GM12891 (cell line): ENCODE measurements around the gene RADIL.

ENCODE experiments used
- POLR2A ChIP-seq: IDR thresholded peaks from 2 replicates; pipeline ENCODE4 v1.6.1; 2011; ENCODE audit warnings: low read depth, low read length, control low read depth
- POLR2AphosphoS5 ChIP-seq: IDR thresholded peaks from 2 replicates; pipeline ENCODE4 v1.6.1; 2011; ENCODE audit warnings: low read depth, low read length, control low read depth
- POU2F2 ChIP-seq: IDR thresholded peaks from 2 replicates; pipeline ENCODE4 v1.6.1; 2011; ENCODE audit warnings: low read depth, mild to moderate bottlenecking, control low read depth, low read length, moderate library complexity
- TAF1 ChIP-seq: IDR thresholded peaks from 2 replicates; pipeline ENCODE4 v1.6.1; 2011; ENCODE audit warnings: low read depth, low read length, control low read depth

GRCh38 chr7:4919969-4920766 is 36.7 kb upstream of the RADIL start:
- TF ChIP-seq POLR2A (no peak), TAF1 (no peak), POU2F2 (no peak), POLR2AphosphoS5 (no peak)
